GM19351 (cell line): ENCODE results near the gene EIF4E1B.

ENCODE experiments used
- ATAC-seq: cut with Tn5 transposase; IDR thresholded peaks from one replicate; pipeline ENCODE4 v1.9.1; 2021; ENCODE audit warnings: mild to moderate bottlenecking, moderate library complexity; ENCODE audit not compliant: unreplicated experiment

EIF4E1B gene

GRCh38 chr5:176680226-176680563, 49.7 kb downstream of the EIF4E1B start:
- ATAC-seq = no peak

DNA sequence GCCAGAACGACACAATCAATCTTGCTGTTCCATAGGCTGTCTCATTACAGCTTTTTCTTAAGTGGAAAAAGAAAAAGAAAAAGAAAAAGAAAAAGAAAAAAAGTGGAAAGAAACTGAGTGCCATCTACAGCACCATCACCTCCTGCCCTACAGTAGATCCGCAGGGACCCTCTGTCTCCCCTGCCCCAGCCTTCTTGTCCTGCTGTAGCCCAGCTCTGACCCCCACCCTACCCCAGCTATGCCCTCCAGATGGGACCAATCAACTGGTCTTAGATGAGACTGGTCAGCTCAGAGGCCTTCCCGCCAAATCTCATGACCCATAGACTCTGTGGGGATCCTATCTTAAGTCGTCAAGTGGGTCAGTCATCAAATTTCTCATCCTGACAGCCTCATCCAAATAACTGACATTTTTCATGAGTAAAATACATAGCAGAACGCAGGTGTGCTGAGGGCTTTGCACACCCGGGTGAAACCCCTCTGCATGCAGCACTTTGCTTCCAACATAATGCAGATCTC, 51.6 kb downstream of the EIF4E1B start:
- no peak for ATAC-seq

- no peak for ATAC-seq
These were observed 54.5 kb downstream of the EIF4E1B start for GRCh38 chr5:176685010-176685409.

- ATAC-seq = no peak
These were observed 56.8 kb downstream of the EIF4E1B start for GRCh38 chr5:176687247-176687646.

GRCh38 chr5:176687881-176688280, 57.4 kb downstream of the EIF4E1B start:
- no peak for ATAC-seq

- ATAC-seq = no peak
These were observed 60.4 kb downstream of the EIF4E1B start for GRCh38 chr5:176690911-176691310.

GRCh38 chr5:176691524-176691923, 61.0 kb downstream of the EIF4E1B start:
- no peak for ATAC-seq

DNA sequence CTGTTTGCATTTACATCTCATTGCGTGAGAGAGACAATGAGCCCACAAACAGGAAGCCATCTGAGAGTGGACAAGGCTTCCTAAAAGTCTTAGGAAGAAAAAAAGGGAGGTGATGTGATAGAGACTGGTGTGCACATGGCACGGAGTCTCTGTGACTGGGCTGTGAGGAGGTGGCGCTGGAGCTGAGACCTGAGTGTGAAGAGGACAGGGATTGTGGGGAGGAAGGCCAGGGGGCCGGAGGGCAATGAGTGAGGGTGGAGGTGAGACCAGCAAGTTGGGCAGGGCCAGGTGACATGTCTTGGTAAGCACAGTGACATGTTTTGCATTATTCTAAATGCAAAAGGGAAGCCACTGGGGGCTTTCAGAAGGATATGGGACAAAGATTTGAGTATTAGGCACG, 61.9 kb downstream of the EIF4E1B start:
- ATAC-seq = no peak

DNA sequence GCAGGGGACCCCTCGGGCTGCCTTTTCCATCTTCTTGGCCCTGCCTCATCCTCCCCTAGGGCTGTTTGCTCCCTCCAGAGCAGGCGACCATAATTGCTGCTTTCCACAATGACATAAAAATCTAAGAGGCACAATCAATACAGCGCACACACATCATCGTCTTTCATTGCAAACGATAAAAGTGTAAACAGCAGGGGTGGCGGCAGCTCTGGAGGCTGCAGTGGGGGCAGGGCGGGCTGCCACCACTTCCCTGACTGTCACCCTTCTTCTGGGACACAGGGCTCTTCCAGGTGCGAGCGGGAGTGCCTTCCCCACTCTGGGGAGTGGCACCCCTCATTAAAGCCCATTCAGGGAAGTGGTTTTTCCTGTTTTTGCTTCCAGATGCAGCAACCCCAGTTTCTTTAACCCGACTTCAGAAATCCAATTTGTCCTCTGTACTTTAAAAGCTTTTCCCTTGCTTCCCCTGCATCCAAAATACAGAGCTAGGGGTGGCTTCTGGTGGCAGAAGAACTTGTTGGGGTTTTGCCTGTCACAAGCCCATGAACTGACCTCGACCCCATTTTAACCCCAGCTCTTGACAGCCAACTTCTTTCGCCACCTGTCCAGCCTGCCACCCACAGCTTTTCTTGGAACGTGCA, 62.5 kb downstream of the EIF4E1B start:
- no peak for ATAC-seq

- no peak for ATAC-seq
These were observed 63.0 kb downstream of the EIF4E1B start for GRCh38 chr5:176693477-176693851.

- no peak for ATAC-seq
These were observed 63.7 kb downstream of the EIF4E1B start for GRCh38 chr5:176694146-176694545.

GRCh38 chr5:176694631-176695030, 64.2 kb downstream of the EIF4E1B start:
- ATAC-seq = no peak

- ATAC-seq = no peak
These were observed 64.6 kb downstream of the EIF4E1B start for GRCh38 chr5:176695073-176695472.
